Mesothelial cell of epicardium (in vitro differentiated cells): Measurements from ENCODE around the gene UBE2O. TPM values are rescaled to one million over a fixed set of nuclear protein-coding genes. Genes with fewer than 3 reads are reported as not detected.

Source experiments
- DNase-seq, 2 experiments: peaks; one replicate each; pipeline ENCODE4 v3.0.0; 2021; ENCODE audit warnings: low spot score in 2 of 2; ENCODE audit not compliant: unreplicated experiment in 2 of 2
- H3K27ac Mint-ChIP-seq: 2 replicates; pipeline ENCODE4 v1.8.0; 2021; ENCODE audit warnings: mixed read lengths
- H3K27me3 Mint-ChIP-seq: 2 replicates; pipeline ENCODE4 v1.8.0; 2021; ENCODE audit warnings: low read depth, mixed read lengths
- H3K36me3 Mint-ChIP-seq: 2 replicates; pipeline ENCODE4 v1.8.0; 2021; ENCODE audit warnings: mixed read lengths
- H3K4me1 Mint-ChIP-seq: 2 replicates; pipeline ENCODE4 v1.8.0; 2021; ENCODE audit warnings: mixed read lengths
- H3K4me3 Mint-ChIP-seq: 2 replicates; pipeline ENCODE4 v1.8.0; 2021; ENCODE audit warnings: mild to moderate bottlenecking, moderate library complexity, mixed read lengths
- H3K9me3 Mint-ChIP-seq: 2 replicates; pipeline ENCODE4 v1.8.0; 2021; ENCODE audit warnings: mixed read lengths
- total RNA-seq: library from RNA; stranded (reverse); gene quantifications from 3 replicates; pipeline ENCODE4 v1.2.1, GENCODE V29; 2021
- TF ChIP-seq, protein P1 (sequence below): fragments of 200-600 bp; sonication (generic); IDR thresholded peaks from one replicate; pipeline ENCODE4 v1.5.0; 2021; ENCODE audit warnings: antibody characterized with exemption; ENCODE audit not compliant: unreplicated experiment

UBE2O gene
- total RNA-seq, 1 donor from 2014 or later = 46.3 TPM

DNA sequence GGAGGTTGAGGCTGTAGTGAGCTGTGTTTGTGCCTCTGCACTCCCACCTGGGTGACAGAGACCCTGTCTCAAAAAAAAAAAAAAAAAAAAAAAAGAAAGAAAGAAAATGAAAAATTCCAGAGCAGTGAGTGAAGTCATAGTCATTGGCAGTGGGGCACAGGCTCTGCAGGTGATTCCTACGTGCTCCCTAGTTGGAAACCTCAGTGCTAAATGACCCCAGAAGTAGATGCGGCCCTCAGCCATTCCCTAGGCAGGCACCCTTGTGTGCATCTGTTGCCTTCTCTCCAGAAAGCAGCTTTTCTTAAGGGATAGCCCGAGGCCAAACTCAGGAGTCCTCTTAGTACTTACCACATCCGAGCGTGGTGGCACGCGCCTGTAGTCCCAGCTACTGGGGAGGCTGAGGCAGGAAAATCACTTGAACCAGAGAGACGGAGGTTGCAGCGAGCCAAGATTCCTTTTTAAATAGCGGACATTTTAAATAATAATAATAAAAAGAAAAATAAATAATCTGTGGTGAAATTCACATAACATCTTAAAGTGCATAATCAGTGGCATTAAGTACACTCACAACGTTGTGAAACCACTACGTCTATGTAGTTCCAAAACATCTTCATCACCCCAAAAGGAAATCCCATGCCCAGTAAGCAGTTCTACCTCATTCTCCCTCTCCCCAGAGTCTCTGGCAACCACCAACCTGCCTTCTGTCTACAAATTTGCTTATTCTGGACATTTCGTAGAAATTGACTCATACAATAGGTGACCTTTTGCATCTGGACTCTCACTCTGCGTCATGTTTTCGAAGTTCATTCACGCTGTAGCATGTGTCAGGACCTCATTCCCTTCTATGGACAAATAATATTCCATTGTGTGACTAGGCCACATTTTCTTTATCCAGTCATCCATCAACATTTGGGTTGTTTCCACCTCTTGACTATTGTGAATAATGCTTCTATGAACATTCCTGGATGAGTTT lies 81.0 kb downstream of the UBE2O start:
- Mint-ChIP-seq H3K9me3 (no peaks in the 10 kb centered on the region), H3K27ac (no peak overlapping the region), H3K4me3 (no peak overlapping the region), H3K27me3 (no peaks in the 10 kb centered on the region), H3K36me3 (no peaks in the 10 kb centered on the region), H3K4me1 (peaks cover 21% of the 10 kb centered on the region)
- no peak for DNase-seq
- TF ChIP-seq, protein P1, sequence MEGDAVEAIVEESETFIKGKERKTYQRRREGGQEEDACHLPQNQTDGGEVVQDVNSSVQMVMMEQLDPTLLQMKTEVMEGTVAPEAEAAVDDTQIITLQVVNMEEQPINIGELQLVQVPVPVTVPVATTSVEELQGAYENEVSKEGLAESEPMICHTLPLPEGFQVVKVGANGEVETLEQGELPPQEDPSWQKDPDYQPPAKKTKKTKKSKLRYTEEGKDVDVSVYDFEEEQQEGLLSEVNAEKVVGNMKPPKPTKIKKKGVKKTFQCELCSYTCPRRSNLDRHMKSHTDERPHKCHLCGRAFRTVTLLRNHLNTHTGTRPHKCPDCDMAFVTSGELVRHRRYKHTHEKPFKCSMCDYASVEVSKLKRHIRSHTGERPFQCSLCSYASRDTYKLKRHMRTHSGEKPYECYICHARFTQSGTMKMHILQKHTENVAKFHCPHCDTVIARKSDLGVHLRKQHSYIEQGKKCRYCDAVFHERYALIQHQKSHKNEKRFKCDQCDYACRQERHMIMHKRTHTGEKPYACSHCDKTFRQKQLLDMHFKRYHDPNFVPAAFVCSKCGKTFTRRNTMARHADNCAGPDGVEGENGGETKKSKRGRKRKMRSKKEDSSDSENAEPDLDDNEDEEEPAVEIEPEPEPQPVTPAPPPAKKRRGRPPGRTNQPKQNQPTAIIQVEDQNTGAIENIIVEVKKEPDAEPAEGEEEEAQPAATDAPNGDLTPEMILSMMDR = no peak

DNA sequence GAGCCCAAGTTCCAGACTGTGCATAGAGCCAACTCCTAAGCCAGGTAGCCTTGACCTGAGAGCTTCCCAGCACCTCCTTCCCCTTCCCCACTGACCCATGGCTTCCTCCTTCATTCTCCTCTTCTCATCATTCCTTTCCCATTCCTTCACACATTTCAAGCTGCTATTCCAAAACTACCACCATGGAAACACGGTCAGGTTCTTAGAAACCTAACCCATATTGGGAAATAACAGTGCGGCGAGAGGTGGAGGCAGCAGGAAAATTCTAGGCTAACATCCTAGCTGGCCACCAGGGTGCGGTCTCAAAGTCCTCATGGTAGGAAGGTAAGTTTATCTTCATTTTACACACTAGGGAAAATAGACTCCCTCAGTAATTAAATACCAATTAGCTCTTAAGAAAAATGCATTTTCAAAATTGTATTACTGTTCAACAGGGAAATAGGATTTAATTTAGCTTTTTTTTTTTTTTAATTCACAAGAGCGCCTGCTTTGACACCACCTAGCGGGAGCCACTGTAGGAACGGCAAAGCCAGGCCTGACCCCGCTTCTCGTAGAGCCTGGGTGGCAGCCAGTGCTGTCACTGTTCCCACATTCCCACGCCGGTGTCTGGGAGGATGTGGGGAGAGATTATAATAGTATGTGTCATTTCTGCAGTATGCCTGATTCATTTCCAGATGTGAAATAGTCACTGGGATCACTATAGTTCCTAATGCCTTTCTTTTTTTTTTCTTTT lies 82.5 kb downstream of the UBE2O start:
- Mint-ChIP-seq H3K27me3 (no peaks in the 10 kb centered on the region), H3K4me3 (no peak overlapping the region), H3K36me3 (no peaks in the 10 kb centered on the region), H3K4me1 (peaks cover 19% of the 10 kb centered on the region), H3K27ac (peak overlapping the region; percentile 37), H3K9me3 (no peaks in the 10 kb centered on the region)
- TF ChIP-seq, protein P1 = no peak
- no peak for DNase-seq

DNA sequence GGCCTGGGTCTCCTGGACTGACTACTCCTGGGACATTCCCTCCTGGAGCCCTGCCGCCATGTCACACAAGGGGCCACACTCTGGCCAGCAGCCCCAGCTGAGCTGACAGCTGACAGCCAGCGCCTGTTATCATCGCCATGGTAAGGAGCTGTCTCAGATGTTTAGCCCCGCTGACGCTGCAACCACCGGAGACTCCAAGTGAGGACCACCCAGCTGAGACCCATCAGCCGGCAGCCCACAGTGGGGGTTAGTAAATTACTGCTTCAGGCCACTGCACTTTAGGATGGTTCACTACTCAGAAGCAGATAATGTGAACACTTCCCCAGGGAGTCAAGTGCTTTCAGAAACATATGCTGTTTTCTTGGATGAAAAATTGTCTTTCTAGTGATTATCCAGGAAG lies 83.1 kb downstream of the UBE2O start:
- peak overlapping the region; percentile 37 for H3K27ac Mint-ChIP-seq
- no peaks in the 10 kb centered on the region for H3K27me3 Mint-ChIP-seq
- H3K36me3 Mint-ChIP-seq = no peaks in the 10 kb centered on the region
- TF ChIP-seq, protein P1 = no peak
- H3K4me3 Mint-ChIP-seq = no peak overlapping the region
- H3K4me1 Mint-ChIP-seq = peaks cover 19% of the 10 kb centered on the region
- H3K9me3 Mint-ChIP-seq = no peaks in the 10 kb centered on the region
- DNase-seq = no peak

GRCh38 chr17:76369379-76369778 lies 83.6 kb downstream of the UBE2O start:
- no peaks in the 10 kb centered on the region for H3K36me3 Mint-ChIP-seq
- peak overlapping the region; percentile 73 for H3K27ac Mint-ChIP-seq
- H3K27me3 Mint-ChIP-seq = no peaks in the 10 kb centered on the region
- no peak for DNase-seq
- no peak overlapping the region for H3K4me3 Mint-ChIP-seq
- TF ChIP-seq, protein P1 = no peak
- no peaks in the 10 kb centered on the region for H3K9me3 Mint-ChIP-seq
- H3K4me1 Mint-ChIP-seq = peaks cover 19% of the 10 kb centered on the region

- TF ChIP-seq, protein P1 = no peak
- Mint-ChIP-seq H3K9me3 (no peaks in the 10 kb centered on the region), H3K27me3 (no peaks in the 10 kb centered on the region), H3K4me3 (no peak overlapping the region), H3K36me3 (no peaks in the 10 kb centered on the region), H3K4me1 (peaks cover 17% of the 10 kb centered on the region), H3K27ac (peak overlapping the region; percentile 73)
- no peak for DNase-seq
Observed at GRCh38 chr17:76368545-76368944, 84.4 kb downstream of the UBE2O start.
